ENCODE data around the gene RPS6KB1.

DNA sequence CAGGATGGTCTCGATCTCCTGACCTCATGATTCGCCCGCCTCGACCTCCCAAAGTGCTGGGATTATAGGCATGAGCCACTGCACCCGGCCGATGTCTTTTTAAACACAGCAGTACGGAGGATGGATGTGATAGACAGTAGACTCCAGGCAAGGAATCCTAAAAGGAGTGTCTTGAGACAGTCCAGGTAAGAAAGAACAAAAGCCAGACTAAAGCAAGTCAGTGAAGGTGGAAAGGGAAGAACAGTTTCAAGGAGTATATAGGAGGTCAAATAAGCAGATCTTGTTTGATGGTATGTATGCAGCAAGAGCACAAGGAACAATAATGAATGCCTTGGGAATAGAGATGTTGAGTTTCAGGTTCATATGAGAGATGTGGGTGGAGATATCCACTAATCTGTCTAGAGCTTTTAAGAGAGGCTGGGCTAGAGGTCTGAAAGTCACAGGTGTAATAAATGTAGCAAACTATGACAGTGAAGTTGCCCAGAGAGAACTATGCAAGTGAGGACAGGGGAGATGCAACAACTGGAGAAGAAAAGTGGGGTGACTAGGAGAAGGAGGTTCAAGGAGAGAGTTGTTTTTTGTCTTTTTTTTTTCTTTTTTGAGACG is 4.7 kb upstream of the RPS6KB1 start:
- TF ChIP-seq, protein P1, sequence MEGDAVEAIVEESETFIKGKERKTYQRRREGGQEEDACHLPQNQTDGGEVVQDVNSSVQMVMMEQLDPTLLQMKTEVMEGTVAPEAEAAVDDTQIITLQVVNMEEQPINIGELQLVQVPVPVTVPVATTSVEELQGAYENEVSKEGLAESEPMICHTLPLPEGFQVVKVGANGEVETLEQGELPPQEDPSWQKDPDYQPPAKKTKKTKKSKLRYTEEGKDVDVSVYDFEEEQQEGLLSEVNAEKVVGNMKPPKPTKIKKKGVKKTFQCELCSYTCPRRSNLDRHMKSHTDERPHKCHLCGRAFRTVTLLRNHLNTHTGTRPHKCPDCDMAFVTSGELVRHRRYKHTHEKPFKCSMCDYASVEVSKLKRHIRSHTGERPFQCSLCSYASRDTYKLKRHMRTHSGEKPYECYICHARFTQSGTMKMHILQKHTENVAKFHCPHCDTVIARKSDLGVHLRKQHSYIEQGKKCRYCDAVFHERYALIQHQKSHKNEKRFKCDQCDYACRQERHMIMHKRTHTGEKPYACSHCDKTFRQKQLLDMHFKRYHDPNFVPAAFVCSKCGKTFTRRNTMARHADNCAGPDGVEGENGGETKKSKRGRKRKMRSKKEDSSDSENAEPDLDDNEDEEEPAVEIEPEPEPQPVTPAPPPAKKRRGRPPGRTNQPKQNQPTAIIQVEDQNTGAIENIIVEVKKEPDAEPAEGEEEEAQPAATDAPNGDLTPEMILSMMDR (IDR thresholded peaks at IDR 0.05; ENCODE audit: insufficient read depth, low read length, poor library complexity, severe bottlenecking) = no peak
- TF ChIP-seq EZH2phosphoT487 (conservative IDR thresholded peaks at IDR 0.05; ENCODE audit: low read length) = no peak
